OCI-LY1 (cell line): ENCODE results near the gene SLC28A3.

ENCODE experiments used
- EZH2 ChIP-seq: fragments of 200-600 bp; sonication (generic), shearing (Covaris generic); IDR thresholded peaks from 2 replicates; pipeline ENCODE4 v1.8.0; 2017; ENCODE audit warnings: borderline replicate concordance, mixed run types, mild to moderate bottlenecking, antibody characterized with exemption, low read length, moderate library complexity, mixed read lengths
- TF ChIP-seq, protein P1 (sequence below): fragments of 200-600 bp; sonication (generic), shearing (Covaris generic); IDR thresholded peaks from 2 replicates; pipeline ENCODE4 v1.5.1; 2017; ENCODE audit warnings: mild to moderate bottlenecking, antibody characterized with exemption, low read length, moderate library complexity, mixed read lengths

DNA sequence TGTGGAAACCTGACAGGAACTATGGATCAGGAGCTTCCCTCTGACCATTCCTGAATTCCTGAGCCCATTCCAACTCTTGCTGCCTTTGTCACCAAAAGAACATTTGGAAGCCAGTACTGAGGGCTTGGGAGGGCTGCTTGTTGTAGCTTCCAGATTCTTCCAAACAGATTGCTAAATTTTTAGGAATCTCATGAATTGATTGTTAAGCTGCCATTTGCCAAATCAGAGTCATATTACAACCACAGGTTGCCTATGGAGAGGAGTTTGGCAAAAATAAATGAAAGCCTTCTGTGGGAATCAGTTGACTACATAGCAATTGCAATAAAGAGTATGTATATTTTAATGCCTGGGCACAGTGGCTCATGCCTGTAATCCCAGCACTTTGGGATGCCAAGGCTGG lies 39.2 kb upstream of the SLC28A3 start:
- TF ChIP-seq, protein P1, sequence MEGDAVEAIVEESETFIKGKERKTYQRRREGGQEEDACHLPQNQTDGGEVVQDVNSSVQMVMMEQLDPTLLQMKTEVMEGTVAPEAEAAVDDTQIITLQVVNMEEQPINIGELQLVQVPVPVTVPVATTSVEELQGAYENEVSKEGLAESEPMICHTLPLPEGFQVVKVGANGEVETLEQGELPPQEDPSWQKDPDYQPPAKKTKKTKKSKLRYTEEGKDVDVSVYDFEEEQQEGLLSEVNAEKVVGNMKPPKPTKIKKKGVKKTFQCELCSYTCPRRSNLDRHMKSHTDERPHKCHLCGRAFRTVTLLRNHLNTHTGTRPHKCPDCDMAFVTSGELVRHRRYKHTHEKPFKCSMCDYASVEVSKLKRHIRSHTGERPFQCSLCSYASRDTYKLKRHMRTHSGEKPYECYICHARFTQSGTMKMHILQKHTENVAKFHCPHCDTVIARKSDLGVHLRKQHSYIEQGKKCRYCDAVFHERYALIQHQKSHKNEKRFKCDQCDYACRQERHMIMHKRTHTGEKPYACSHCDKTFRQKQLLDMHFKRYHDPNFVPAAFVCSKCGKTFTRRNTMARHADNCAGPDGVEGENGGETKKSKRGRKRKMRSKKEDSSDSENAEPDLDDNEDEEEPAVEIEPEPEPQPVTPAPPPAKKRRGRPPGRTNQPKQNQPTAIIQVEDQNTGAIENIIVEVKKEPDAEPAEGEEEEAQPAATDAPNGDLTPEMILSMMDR, result no peak
- no peak for TF ChIP-seq EZH2
